ENCODE data around the gene EFCC1.

EFCC1 gene

GRCh38 chr3:129057249-129057648 is 56.1 kb downstream of the EFCC1 start:
- no peak for ATAC-seq
- TF ChIP-seq BACH2 (CRISPR knock-in tag; IDR thresholded peaks at IDR 0.05; ENCODE audit: borderline replicate concordance) (no peak), CSDC2 (CRISPR knock-in tag; IDR thresholded peaks at IDR 0.05) (no peak), PPARA (CRISPR knock-in tag; IDR thresholded peaks at IDR 0.05; ENCODE audit: borderline replicate concordance) (no peak), OSR1 (CRISPR knock-in tag; IDR thresholded peaks at IDR 0.05) (no peak), TCF4 (CRISPR knock-in tag; IDR thresholded peaks at IDR 0.05; ENCODE audit: borderline replicate concordance) (no peak), ZNF8 (CRISPR knock-in tag; IDR thresholded peaks at IDR 0.05) (no peak), ZC3H10 (CRISPR knock-in tag; IDR thresholded peaks at IDR 0.05) (no peak), ARNTL (CRISPR knock-in tag; IDR thresholded peaks at IDR 0.05; ENCODE audit: borderline replicate concordance, low read depth) (no peak), RARB (CRISPR knock-in tag; IDR thresholded peaks at IDR 0.05) (no peak), ESRRG (CRISPR knock-in tag; IDR thresholded peaks at IDR 0.05) (no peak), TSHZ2 (CRISPR knock-in tag; IDR thresholded peaks at IDR 0.05) (no peak), POU6F1 (CRISPR knock-in tag; IDR thresholded peaks at IDR 0.05; ENCODE audit: borderline replicate concordance, low read depth) (no peak), ZNF565 (CRISPR knock-in tag; conservative IDR thresholded peaks at IDR 0.05; ENCODE audit: low read depth) (no peak), SNAI2 (CRISPR knock-in tag; IDR thresholded peaks at IDR 0.05) (no peak), PATZ1 (CRISPR knock-in tag; IDR thresholded peaks at IDR 0.05; ENCODE audit: borderline replicate concordance) (no peak), ZFP3 (CRISPR knock-in tag; IDR thresholded peaks at IDR 0.05) (no peak), ZFP30 (CRISPR knock-in tag; IDR thresholded peaks at IDR 0.05) (no peak)

- ATAC-seq: peak; percentile 26; the same call in 1 of the 3 replicates
These were observed 57.5 kb downstream of the EFCC1 start for GRCh38 chr3:129058441-129059200.

More at GRCh38 chr3:129058441-129059200, 57.5 kb downstream of the EFCC1 start:
- TF ChIP-seq TCF4 (CRISPR knock-in tag; IDR thresholded peaks at IDR 0.05; ENCODE audit: borderline replicate concordance) (no peak), POU6F1 (CRISPR knock-in tag; IDR thresholded peaks at IDR 0.05; ENCODE audit: borderline replicate concordance, low read depth) (no peak), ZFP30 (CRISPR knock-in tag; IDR thresholded peaks at IDR 0.05) (no peak), BACH2 (CRISPR knock-in tag; IDR thresholded peaks at IDR 0.05; ENCODE audit: borderline replicate concordance) (no peak), TSHZ2 (CRISPR knock-in tag; IDR thresholded peaks at IDR 0.05) (no peak), ZNF70 (CRISPR knock-in tag; IDR thresholded peaks at IDR 0.05) (no peak), GLIS3 (CRISPR knock-in tag; IDR thresholded peaks at IDR 0.05) (no peak), CSRNP3 (CRISPR knock-in tag; IDR thresholded peaks at IDR 0.05) (no peak), RARB (CRISPR knock-in tag; IDR thresholded peaks at IDR 0.05) (no peak), ESRRG (CRISPR knock-in tag; IDR thresholded peaks at IDR 0.05) (no peak), PATZ1 (CRISPR knock-in tag; IDR thresholded peaks at IDR 0.05; ENCODE audit: borderline replicate concordance) (no peak), PPARA (CRISPR knock-in tag; IDR thresholded peaks at IDR 0.05; ENCODE audit: borderline replicate concordance) (no peak), ISL1 (CRISPR knock-in tag; IDR thresholded peaks at IDR 0.05) (no peak), OSR1 (CRISPR knock-in tag; IDR thresholded peaks at IDR 0.05) (no peak), ZNF8 (CRISPR knock-in tag; IDR thresholded peaks at IDR 0.05) (no peak)

All from SK-N-SH treated with all-trans-retinoic acid at 6 μM for 48 hours (cell line).